CD14-positive monocyte (primary cell): ENCODE results near the gene EXOC4. TPM values are rescaled to one million over a fixed set of nuclear protein-coding genes. Genes with fewer than 3 reads are reported as not detected.
A peak's percentile ranks its signal among the peaks of the same experiment; 100 is the strongest.

ENCODE experiments used
- DNase-seq, 3 donors: peaks; one replicate each; pipeline ENCODE4 v3.0.0-alpha.2; 2011 to 2022
- H2AFZ ChIP-seq: 2 replicates; pipeline ENCODE4 v1.6.0; 2012; ENCODE audit warnings: mild to moderate bottlenecking, low read depth, low read length, inconsistent platforms; ENCODE audit not compliant: insufficient read depth, poor library complexity, severe bottlenecking
- H3K27ac ChIP-seq, 2 donors: 1 replicate in 1 of 2; 2 replicates in 1 of 2; pipeline ENCODE4 v1.5.1; 2012 to 2013; ENCODE audit warnings: low read length in 2 of 2, control low read depth in 1 of 2, inconsistent platforms in 1 of 2, low read depth in 1 of 2, mild to moderate bottlenecking in 1 of 2
- H3K27me3 ChIP-seq, 2 donors: one replicate each; pipeline versions ENCODE4 v1.6.0 to v1.6.1; 2011 to 2013; ENCODE audit warnings: low read length in 2 of 2; ENCODE audit not compliant: control insufficient read depth in 2 of 2, insufficient read depth in 2 of 2
- H3K36me3 ChIP-seq, 2 donors: replicated peaks in 1 of 2; 1 replicate in 1 of 2; 2 replicates in 1 of 2; pipeline versions ENCODE4 v1.5.1 to v1.6.1; 2012 to 2013; ENCODE audit warnings: low read length in 2 of 2, control low read depth in 1 of 2, inconsistent platforms in 1 of 2, mild to moderate bottlenecking in 1 of 2; ENCODE audit not compliant: insufficient read depth in 2 of 2, control insufficient read depth in 1 of 2
- H3K4me1 ChIP-seq, 2 donors: 1 replicate in 1 of 2; 2 replicates in 1 of 2; pipeline versions ENCODE4 v1.5.1 to v1.6.1; 2012 to 2013; ENCODE audit warnings: low read length in 2 of 2, control low read depth in 1 of 2, inconsistent platforms in 1 of 2, mild to moderate bottlenecking in 1 of 2, moderate library complexity in 1 of 2; ENCODE audit not compliant: insufficient read depth in 2 of 2, control insufficient read depth in 1 of 2
- H3K4me2 ChIP-seq: replicated peaks from 2 replicates; pipeline ENCODE3; 2012; ENCODE audit warnings: low read length, moderate library complexity, mild to moderate bottlenecking; ENCODE audit not compliant: poor library complexity, severe bottlenecking; ENCODE audit errors: extremely low read depth
- H3K4me3 ChIP-seq, 3 experiments: fragments of 200-600 bp in 1 of 3; sonication (generic) in 1 of 3; replicated peaks in 1 of 3; 1 replicate in 2 of 3; 2 replicates in 1 of 3; pipeline ENCODE4 v1.5.1; 2011 to 2013; ENCODE audit warnings: low read length in 3 of 3, mild to moderate bottlenecking in 3 of 3, control low read depth in 2 of 3, low read depth in 2 of 3, inconsistent platforms in 1 of 3, moderate library complexity in 1 of 3
- H3K79me2 ChIP-seq: 2 replicates; pipeline ENCODE4 v1.6.0; 2012; ENCODE audit warnings: mild to moderate bottlenecking, control low read depth, inconsistent platforms, low read length, moderate library complexity; ENCODE audit not compliant: insufficient read depth
- H3K9ac ChIP-seq: 2 replicates; pipeline ENCODE4 v1.6.0; 2017; ENCODE audit warnings: low read length, mild to moderate bottlenecking; ENCODE audit not compliant: insufficient read depth, poor library complexity, severe bottlenecking
- H3K9me3 ChIP-seq, 2 donors: replicated peaks in 1 of 2; 1 replicate in 1 of 2; 2 replicates in 1 of 2; pipeline versions ENCODE4 v1.5.1 to v1.6.1; 2012 to 2013; ENCODE audit warnings: low read length in 2 of 2, control low read depth in 1 of 2; ENCODE audit not compliant: control insufficient read depth in 1 of 2, insufficient read depth in 1 of 2
- H4K20me1 ChIP-seq: 2 replicates; pipeline ENCODE4 v1.6.0; 2012; ENCODE audit warnings: mild to moderate bottlenecking, low read length, control low read depth, moderate library complexity; ENCODE audit not compliant: insufficient read depth
- H3K27ac Mint-ChIP-seq, 7 donors: one replicate each; pipeline ENCODE4 v1.8.0; 2020; ENCODE audit warnings: mild to moderate bottlenecking in 7 of 7, mixed read lengths in 7 of 7, moderate library complexity in 6 of 7, inconsistent platforms in 2 of 7
- H3K27me3 Mint-ChIP-seq, 3 donors: one replicate each; pipeline ENCODE4 v1.8.0; 2021 to 2022; ENCODE audit warnings: low read depth in 3 of 3, mild to moderate bottlenecking in 3 of 3, mixed read lengths in 3 of 3, moderate library complexity in 3 of 3, inconsistent platforms in 1 of 3
- H3K36me3 Mint-ChIP-seq, 2 donors: one replicate each; pipeline ENCODE4 v1.8.0; 2020; ENCODE audit warnings: mixed read lengths in 2 of 2, inconsistent platforms in 1 of 2, mild to moderate bottlenecking in 1 of 2
- H3K4me1 Mint-ChIP-seq: one replicate; pipeline ENCODE4 v1.8.0; 2020; ENCODE audit warnings: mild to moderate bottlenecking, mixed read lengths
- H3K4me3 Mint-ChIP-seq, 2 donors: one replicate each; pipeline ENCODE4 v1.8.0; 2020; ENCODE audit warnings: mild to moderate bottlenecking in 2 of 2, mixed read lengths in 2 of 2, moderate library complexity in 1 of 2
- H3K9me3 Mint-ChIP-seq, 7 donors: one replicate each; pipeline ENCODE4 v1.8.0; 2020 to 2022; ENCODE audit warnings: mixed read lengths in 7 of 7, mild to moderate bottlenecking in 6 of 7, moderate library complexity in 6 of 7, inconsistent platforms in 2 of 7
- CTCF ChIP-seq: fragments of 200-600 bp; IDR thresholded peaks from one replicate; pipeline ENCODE4 v1.8.0; 2022; ENCODE audit warnings: antibody characterized with exemption, mild to moderate bottlenecking
- WGBS: methylation state at CpG from one replicate; pipeline ENCODE4 v1.1.5; 2013; ENCODE audit warnings: missing lambda C conversion rate; ENCODE audit not compliant: insufficient coverage; 5-methylcytosine and 5-hydroxymethylcytosine counted together
- intact Hi-C, 2 donors: fragments of 100-400 bp; cut with micrococcal nuclease; formaldehyde crosslinking; loops; one replicate each; pipeline versions ENCODE4 v1.15.0 to v1.15.1; 2023
- polyA plus RNA-seq, 3 donors: library from polyadenylated mRNA; depleted of rRNA in 1 of 3; unstranded in 2 of 3; stranded (reverse) in 1 of 3; fragments of 300-500 nt in 2 of 3; fragments of >200 nt in 1 of 3; fragmentation: Illumina TruSeq in 2 of 3; gene quantifications; 1 replicate in 2 of 3; 2 replicates in 1 of 3; pipeline ENCODE4 v1.2.3, GENCODE V29; 2012 to 2021

Gene EXOC4
- polyA plus RNA-seq, 3 donors: 20.6 to 22.3 (median 22.3) TPM

GRCh38 chr7:133650487-133651300 is 397.8 kb downstream of the EXOC4 start:
- no peaks in the 10 kb centered on the region for H3K79me2 ChIP-seq
- no peaks in the 10 kb centered on the region for H3K27me3 ChIP-seq
- no peak overlapping the region for H2AFZ ChIP-seq
- intact Hi-C loops: no loop called here
- Mint-ChIP-seq H3K36me3 (no peaks in the 10 kb centered on the region), H3K4me3 (peak overlapping the region in 1 of 2 donors; percentile 56), H3K4me1 (peaks cover 34% of the 10 kb centered on the region), H3K27ac (peak overlapping the region; percentile 72 to 91 (median 81)), H3K27me3 (peaks cover 0 to 2% (median 0%) of the 10 kb centered on the region in 3 donors), H3K9me3 (no peaks in the 10 kb centered on the region)
- H3K27ac ChIP-seq: peak overlapping the region in 1 of 2 donors; percentile 70
- peak overlapping the region; percentile 54 for H3K4me2 ChIP-seq
- H4K20me1 ChIP-seq: no peaks in the 10 kb centered on the region
- H3K4me1 ChIP-seq: peaks cover 36% of the 10 kb centered on the region in 2 donors
- H3K9me3 ChIP-seq: no peaks in the 10 kb centered on the region
- peak overlapping the region; percentile 17 for H3K9ac ChIP-seq
- peak overlapping the region in 1 of 3 experiments; percentile 18 for H3K4me3 ChIP-seq
- no CpG with 5 or more reads among the region's 5 CpGs for WGBS
- TF ChIP-seq CTCF: no peak
- H3K36me3 ChIP-seq: no peaks in the 10 kb centered on the region
- peak; percentile 60 to 84 (median 75) for DNase-seq

- Histone ChIP-seq H3K4me1 (peaks cover 18% of the 10 kb centered on the region in 2 donors), H3K27me3 (no peaks in the 10 kb centered on the region), H3K36me3 (no peaks in the 10 kb centered on the region), H3K4me2 (no peak overlapping the region), H3K4me3 (no peak overlapping the region), H3K27ac (no peak overlapping the region), H3K9ac (no peak overlapping the region), H2AFZ (no peak overlapping the region), H3K9me3 (no peaks in the 10 kb centered on the region), H4K20me1 (no peaks in the 10 kb centered on the region), H3K79me2 (no peaks in the 10 kb centered on the region)
- H3K9me3 Mint-ChIP-seq: no peaks in the 10 kb centered on the region
- no peak overlapping the region for H3K4me3 Mint-ChIP-seq
- no peak overlapping the region for H3K27ac Mint-ChIP-seq
- no peak for TF ChIP-seq CTCF
- no peak for DNase-seq
- H3K36me3 Mint-ChIP-seq: no peaks in the 10 kb centered on the region
- intact Hi-C loops: no loop called here
- peaks cover 0 to 2% (median 0%) of the 10 kb centered on the region in 3 donors for H3K27me3 Mint-ChIP-seq
- H3K4me1 Mint-ChIP-seq: peaks cover 16% of the 10 kb centered on the region
- WGBS: no CpG with 5 or more reads among the region's 3 CpGs
These were observed 399.7 kb downstream of the EXOC4 start for GRCh38 chr7:133652547-133652946.
